Measurements from ENCODE around the gene PCDH19.

GRCh38 chrX:100379388-100379986 lies 30.6 kb downstream of the PCDH19 start:
- TF ChIP-seq CTCF (IDR thresholded peaks at IDR 0.05) (peak in 1 of 4 experiments; percentile 47), POLR2A (IDR thresholded peaks at IDR 0.05) (no peak), POLR2AphosphoS5 (IDR thresholded peaks at IDR 0.05) (no peak)
